Measurements from ENCODE around the gene TMEM190.

DNA sequence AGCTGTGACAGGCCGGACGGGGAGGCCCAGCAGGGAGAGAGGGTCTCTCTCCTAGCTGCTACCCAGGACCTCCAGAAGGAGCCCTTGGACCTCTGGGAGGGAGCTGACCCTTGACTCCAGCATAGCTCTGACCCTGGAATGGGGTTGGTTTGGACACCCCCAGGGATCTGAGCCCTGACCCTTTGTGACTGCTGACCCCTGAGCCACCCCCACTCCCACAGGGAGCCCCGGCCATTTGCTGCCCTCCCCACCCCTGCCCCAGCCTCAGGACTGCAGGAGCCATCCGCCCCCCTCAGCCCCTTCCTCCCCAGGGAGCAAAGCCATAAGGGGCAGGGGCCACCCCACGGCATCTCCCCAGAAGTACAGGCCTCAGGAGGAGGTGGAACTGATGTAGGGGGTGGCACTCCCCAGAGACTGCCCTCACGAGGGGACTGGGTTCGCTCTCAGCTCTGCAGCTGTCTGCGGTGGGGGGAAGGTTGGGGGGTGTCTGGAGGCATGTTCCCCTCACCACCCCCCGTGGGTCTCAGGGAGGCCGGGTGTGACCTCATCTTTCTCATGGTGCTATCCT, 29.1 kb upstream of the TMEM190 start:
- TF ChIP-seq, protein P1, sequence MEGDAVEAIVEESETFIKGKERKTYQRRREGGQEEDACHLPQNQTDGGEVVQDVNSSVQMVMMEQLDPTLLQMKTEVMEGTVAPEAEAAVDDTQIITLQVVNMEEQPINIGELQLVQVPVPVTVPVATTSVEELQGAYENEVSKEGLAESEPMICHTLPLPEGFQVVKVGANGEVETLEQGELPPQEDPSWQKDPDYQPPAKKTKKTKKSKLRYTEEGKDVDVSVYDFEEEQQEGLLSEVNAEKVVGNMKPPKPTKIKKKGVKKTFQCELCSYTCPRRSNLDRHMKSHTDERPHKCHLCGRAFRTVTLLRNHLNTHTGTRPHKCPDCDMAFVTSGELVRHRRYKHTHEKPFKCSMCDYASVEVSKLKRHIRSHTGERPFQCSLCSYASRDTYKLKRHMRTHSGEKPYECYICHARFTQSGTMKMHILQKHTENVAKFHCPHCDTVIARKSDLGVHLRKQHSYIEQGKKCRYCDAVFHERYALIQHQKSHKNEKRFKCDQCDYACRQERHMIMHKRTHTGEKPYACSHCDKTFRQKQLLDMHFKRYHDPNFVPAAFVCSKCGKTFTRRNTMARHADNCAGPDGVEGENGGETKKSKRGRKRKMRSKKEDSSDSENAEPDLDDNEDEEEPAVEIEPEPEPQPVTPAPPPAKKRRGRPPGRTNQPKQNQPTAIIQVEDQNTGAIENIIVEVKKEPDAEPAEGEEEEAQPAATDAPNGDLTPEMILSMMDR (IDR thresholded peaks at IDR 0.05) = no peak
- TF ChIP-seq POLR2A (IDR thresholded peaks at IDR 0.05) = no peak
